GM21381 (cell line): ENCODE measurements around the gene TRAPPC3L.

Source experiments
- ATAC-seq: cut with Tn5 transposase; IDR thresholded peaks from one replicate; pipeline ENCODE4 v1.9.1; 2021; ENCODE audit warnings: mild to moderate bottlenecking, moderate library complexity; ENCODE audit not compliant: unreplicated experiment

The TRAPPC3L gene

GRCh38 chr6:116560130-116560529, 14.6 kb upstream of the TRAPPC3L start:
- ATAC-seq = no peak

- no peak for ATAC-seq
Observed at GRCh38 chr6:116557893-116558292, 12.4 kb upstream of the TRAPPC3L start.

- ATAC-seq = no peak
Observed at GRCh38 chr6:116556814-116557415, 11.4 kb upstream of the TRAPPC3L start.

GRCh38 chr6:116556065-116556464, 10.6 kb upstream of the TRAPPC3L start:
- no peak for ATAC-seq

- no peak for ATAC-seq
Observed at GRCh38 chr6:116553451-116553850, 8.0 kb upstream of the TRAPPC3L start, which contains the start of gene CALHM4. CALHM4 (plus strand) TSS chr6:116553751; CDS start chr6:116553794, 43 bp downstream.

- no peak for ATAC-seq
Observed at GRCh38 chr6:116550796-116551195, 5.3 kb upstream of the TRAPPC3L start.

GRCh38 chr6:116547358-116547757, 1.9 kb upstream of the TRAPPC3L start:
- no peak for ATAC-seq

- ATAC-seq = no peak
Observed at GRCh38 chr6:116543149-116543548, 2.3 kb downstream of the TRAPPC3L start.

- ATAC-seq = no peak
Observed at GRCh38 chr6:116542426-116542825, 3.1 kb downstream of the TRAPPC3L start.

- no peak for ATAC-seq
Observed at GRCh38 chr6:116536216-116536621, 9.3 kb downstream of the TRAPPC3L start.

- ATAC-seq = no peak
Observed at GRCh38 chr6:116535109-116535508, 10.4 kb downstream of the TRAPPC3L start.

GRCh38 chr6:116533233-116533957, 12.1 kb downstream of the TRAPPC3L start:
- no peak for ATAC-seq

GRCh38 chr6:116531675-116532570, 13.6 kb downstream of the TRAPPC3L start:
- peak; percentile 83 for ATAC-seq

- no peak for ATAC-seq
Observed at GRCh38 chr6:116530436-116530835, 15.0 kb downstream of the TRAPPC3L start.

GRCh38 chr6:116529466-116530290, 15.8 kb downstream of the TRAPPC3L start:
- no peak for ATAC-seq

- no peak for ATAC-seq
Observed at GRCh38 chr6:116528780-116529179, 16.7 kb downstream of the TRAPPC3L start.

GRCh38 chr6:116528133-116528532, 17.4 kb downstream of the TRAPPC3L start:
- no peak for ATAC-seq

- ATAC-seq = no peak
Observed at GRCh38 chr6:116524236-116524635, 21.2 kb downstream of the TRAPPC3L start.

GRCh38 chr6:116522896-116523295, 22.6 kb downstream of the TRAPPC3L start:
- no peak for ATAC-seq

GRCh38 chr6:116518621-116519368, 26.7 kb downstream of the TRAPPC3L start:
- ATAC-seq = no peak
